Lung (tissue), 12 donors: ENCODE results near the gene PDRG1. TPM values are rescaled to one million over a fixed set of nuclear protein-coding genes. Genes with fewer than 3 reads are reported as not detected.

Source experiments
- ATAC-seq: fragments of 200-7000 bp; cut with Tn5 transposase; one replicate; pipeline ENCODE4 v1.9.1; 2020; ENCODE audit warnings: moderate number of reproducible peaks; ENCODE audit not compliant: insufficient read depth, low FRiP score
- DNase-seq, 3 donors: peaks; one replicate each; pipeline ENCODE4 v3.0.0-alpha.2; 2013 to 2017
- H3K27ac ChIP-seq, 2 donors: one replicate each; pipeline ENCODE4 v1.5.1; 2013; ENCODE audit warnings: mild to moderate bottlenecking in 2 of 2, moderate library complexity in 2 of 2, control low read depth in 1 of 2, inconsistent platforms in 1 of 2, low read depth in 1 of 2, low read length in 1 of 2
- H3K27me3 ChIP-seq, 3 donors: one replicate each; pipeline ENCODE4 v1.5.1; 2013; ENCODE audit warnings: low read length in 2 of 3; ENCODE audit not compliant: control insufficient read depth in 3 of 3, insufficient read depth in 3 of 3
- H3K36me3 ChIP-seq, 4 donors: one replicate each; pipeline ENCODE4 v1.5.1; 2013; ENCODE audit warnings: low read length in 4 of 4, mild to moderate bottlenecking in 1 of 4, moderate library complexity in 1 of 4; ENCODE audit not compliant: control insufficient read depth in 4 of 4, insufficient read depth in 4 of 4
- H3K4me1 ChIP-seq, 5 donors: one replicate each; pipeline ENCODE4 v1.5.1; 2013; ENCODE audit warnings: low read length in 5 of 5, mild to moderate bottlenecking in 2 of 5, moderate library complexity in 1 of 5; ENCODE audit not compliant: control insufficient read depth in 5 of 5, insufficient read depth in 5 of 5
- H3K4me3 ChIP-seq: one replicate; pipeline ENCODE4 v1.5.1; 2013; ENCODE audit warnings: mild to moderate bottlenecking, control low read depth, moderate library complexity
- H3K9ac ChIP-seq, 2 donors: one replicate each; pipeline ENCODE4 v1.5.1; 2013; ENCODE audit warnings: low read length in 2 of 2, control low read depth in 1 of 2; ENCODE audit not compliant: insufficient read depth in 1 of 2
- H3K9me3 ChIP-seq, 4 donors: one replicate each; pipeline ENCODE4 v1.5.1; 2013; ENCODE audit warnings: low read length in 3 of 4, mild to moderate bottlenecking in 1 of 4, moderate library complexity in 1 of 4; ENCODE audit not compliant: control insufficient read depth in 4 of 4, insufficient read depth in 3 of 4
- WGBS, 2 donors: extraction: QIAGEN DNeasy Blood & Tissue Kit; methylation state at CpG; one replicate each; pipeline ENCODE4 v1.1.7; 2013; 5-methylcytosine and 5-hydroxymethylcytosine counted together
- polyA plus RNA-seq, 2 donors: library from polyadenylated mRNA; stranded (reverse); fragments of 200-250 nt; gene quantifications; one replicate each; pipeline ENCODE4 v1.2.1, GENCODE V29; 2013
- total RNA-seq, 2 donors: library from RNA; depleted of rRNA in 1 of 2; stranded (reverse); fragments of >200 nt in 1 of 2; gene quantifications; one replicate each; pipeline ENCODE4 v1.2.1, GENCODE V29; 2014 to 2021
- TF ChIP-seq, protein P1 (sequence below): IDR thresholded peaks from 2 replicates; pipeline ENCODE4 v1.5.1; 2012; ENCODE audit warnings: mild to moderate bottlenecking; ENCODE audit errors: control extremely low read depth, extremely low read depth
- donor health status: control.
- donor health status: control.
- donor health status: Bipolar disorder and iron deficiency.
- donor health status: healthy.
- donor health status: DM: yes; HTN: yes; CAD: no.

Gene PDRG1
- total and polyA plus RNA-seq, 4 donors, result 6.3 to 13.0 (median 11.5) TPM

GRCh38 chr20:31936420-31936819 is 15.4 kb downstream of the PDRG1 start:
- no peak overlapping the region for H3K4me3 ChIP-seq
- no peak overlapping the region for H3K9ac ChIP-seq
- WGBS, 2 donors, result 76 to 81% methylated on average over 4 of the region's 4 CpGs
- no peaks in the 10 kb centered on the region for H3K4me1 ChIP-seq
- ATAC-seq (no peak), DNase-seq (no peak)
- H3K9me3 ChIP-seq, result no peaks in the 10 kb centered on the region
- H3K27ac ChIP-seq, result no peak overlapping the region
- TF ChIP-seq, protein P1, sequence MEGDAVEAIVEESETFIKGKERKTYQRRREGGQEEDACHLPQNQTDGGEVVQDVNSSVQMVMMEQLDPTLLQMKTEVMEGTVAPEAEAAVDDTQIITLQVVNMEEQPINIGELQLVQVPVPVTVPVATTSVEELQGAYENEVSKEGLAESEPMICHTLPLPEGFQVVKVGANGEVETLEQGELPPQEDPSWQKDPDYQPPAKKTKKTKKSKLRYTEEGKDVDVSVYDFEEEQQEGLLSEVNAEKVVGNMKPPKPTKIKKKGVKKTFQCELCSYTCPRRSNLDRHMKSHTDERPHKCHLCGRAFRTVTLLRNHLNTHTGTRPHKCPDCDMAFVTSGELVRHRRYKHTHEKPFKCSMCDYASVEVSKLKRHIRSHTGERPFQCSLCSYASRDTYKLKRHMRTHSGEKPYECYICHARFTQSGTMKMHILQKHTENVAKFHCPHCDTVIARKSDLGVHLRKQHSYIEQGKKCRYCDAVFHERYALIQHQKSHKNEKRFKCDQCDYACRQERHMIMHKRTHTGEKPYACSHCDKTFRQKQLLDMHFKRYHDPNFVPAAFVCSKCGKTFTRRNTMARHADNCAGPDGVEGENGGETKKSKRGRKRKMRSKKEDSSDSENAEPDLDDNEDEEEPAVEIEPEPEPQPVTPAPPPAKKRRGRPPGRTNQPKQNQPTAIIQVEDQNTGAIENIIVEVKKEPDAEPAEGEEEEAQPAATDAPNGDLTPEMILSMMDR, result no peak
- H3K27me3 ChIP-seq, result no peaks in the 10 kb centered on the region
- no peaks in the 10 kb centered on the region for H3K36me3 ChIP-seq

DNA sequence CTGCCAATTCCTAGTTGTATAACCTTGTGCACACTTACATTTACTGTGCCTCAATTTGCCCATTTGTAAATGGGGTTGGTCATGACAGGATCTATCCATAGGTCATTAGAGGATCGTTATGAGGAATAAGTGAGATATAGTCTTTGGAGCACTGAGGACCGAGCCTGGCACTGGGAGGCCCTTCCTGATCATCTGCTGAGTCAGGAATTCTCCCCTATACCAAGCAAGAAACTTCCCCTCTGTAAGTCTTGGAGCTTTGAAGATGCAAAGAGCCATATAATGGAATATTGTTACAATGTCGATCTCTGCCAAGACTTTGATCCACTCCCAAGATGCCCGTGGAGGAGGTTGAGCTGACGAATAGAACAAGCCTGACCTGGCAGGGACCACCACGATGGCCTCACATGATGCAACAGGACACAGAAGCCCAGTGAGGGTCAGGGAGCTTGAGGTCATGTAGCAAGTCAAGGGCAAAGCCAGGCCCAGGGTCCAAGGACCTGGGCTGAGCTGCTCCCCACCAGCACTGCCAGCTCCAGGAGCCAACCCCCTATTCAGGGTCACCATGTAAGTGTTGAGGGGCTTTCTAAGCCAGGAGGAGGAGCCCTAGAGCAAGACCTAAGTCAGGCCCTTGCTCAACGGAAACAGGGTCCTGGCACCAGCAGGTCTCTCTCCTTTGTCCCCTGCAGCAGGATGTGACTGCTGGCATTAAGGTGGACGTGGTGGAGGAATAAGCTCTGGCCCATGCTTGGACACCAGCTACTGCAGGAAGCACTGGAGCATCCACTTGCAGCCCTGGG is 16.7 kb downstream of the PDRG1 start:
- WGBS, 2 donors, result 69 to 79% methylated on average over 8 of the region's 8 CpGs
- no peaks in the 10 kb centered on the region for H3K9me3 ChIP-seq
- H3K27ac ChIP-seq, result no peak overlapping the region
- H3K27me3 ChIP-seq, result no peaks in the 10 kb centered on the region
- ATAC-seq, result no peak
- DNase-seq, result no peak
- no peaks in the 10 kb centered on the region for H3K36me3 ChIP-seq
- no peaks in the 10 kb centered on the region for H3K4me1 ChIP-seq
- TF ChIP-seq, protein P1, result no peak
- H3K9ac ChIP-seq, result no peak overlapping the region
- no peak overlapping the region for H3K4me3 ChIP-seq

DNA sequence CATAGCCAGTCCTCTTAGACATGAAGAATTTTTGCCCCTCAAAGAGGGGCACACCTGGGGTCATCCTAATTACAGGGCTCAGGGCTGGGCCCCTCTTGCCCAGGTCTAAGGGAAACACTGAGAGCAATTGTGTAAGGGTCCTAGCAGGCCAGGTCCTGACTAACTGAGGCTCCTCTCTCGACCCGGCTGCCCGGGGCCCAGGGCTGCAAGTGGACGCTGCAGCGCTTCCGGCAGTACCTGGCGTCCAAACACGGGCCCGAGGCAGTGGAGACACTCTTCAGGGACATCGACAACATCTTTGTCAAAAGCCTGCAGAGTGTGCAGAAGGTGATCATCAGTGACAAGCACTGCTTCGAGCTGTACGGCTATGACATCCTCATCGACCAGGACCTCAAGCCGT is 17.4 kb downstream of the PDRG1 start:
- Histone ChIP-seq H3K27me3 (no peaks in the 10 kb centered on the region), H3K36me3 (no peaks in the 10 kb centered on the region), H3K9me3 (no peaks in the 10 kb centered on the region), H3K4me3 (no peak overlapping the region), H3K27ac (no peak overlapping the region), H3K4me1 (no peaks in the 10 kb centered on the region), H3K9ac (no peak overlapping the region)
- WGBS, 2 donors, result 88 to 92% methylated on average over 14 of the region's 14 CpGs
- TF ChIP-seq, protein P1, result no peak
- no peak for ATAC-seq
- no peak for DNase-seq
